CD1c-positive myeloid dendritic cell (primary cell): Measurements from ENCODE around the gene MAPK1.
"Not testable (repeated sequence)": the region's sequence is repeated elsewhere in the genome, so short reads cannot be mapped to it uniquely, and the experiment has no call there.

Experiments used
- DNase-seq: peaks from one replicate; pipeline ENCODE4 v3.0.0-alpha.2; 2016; ENCODE audit errors: extremely low spot score

Gene MAPK1

DNA sequence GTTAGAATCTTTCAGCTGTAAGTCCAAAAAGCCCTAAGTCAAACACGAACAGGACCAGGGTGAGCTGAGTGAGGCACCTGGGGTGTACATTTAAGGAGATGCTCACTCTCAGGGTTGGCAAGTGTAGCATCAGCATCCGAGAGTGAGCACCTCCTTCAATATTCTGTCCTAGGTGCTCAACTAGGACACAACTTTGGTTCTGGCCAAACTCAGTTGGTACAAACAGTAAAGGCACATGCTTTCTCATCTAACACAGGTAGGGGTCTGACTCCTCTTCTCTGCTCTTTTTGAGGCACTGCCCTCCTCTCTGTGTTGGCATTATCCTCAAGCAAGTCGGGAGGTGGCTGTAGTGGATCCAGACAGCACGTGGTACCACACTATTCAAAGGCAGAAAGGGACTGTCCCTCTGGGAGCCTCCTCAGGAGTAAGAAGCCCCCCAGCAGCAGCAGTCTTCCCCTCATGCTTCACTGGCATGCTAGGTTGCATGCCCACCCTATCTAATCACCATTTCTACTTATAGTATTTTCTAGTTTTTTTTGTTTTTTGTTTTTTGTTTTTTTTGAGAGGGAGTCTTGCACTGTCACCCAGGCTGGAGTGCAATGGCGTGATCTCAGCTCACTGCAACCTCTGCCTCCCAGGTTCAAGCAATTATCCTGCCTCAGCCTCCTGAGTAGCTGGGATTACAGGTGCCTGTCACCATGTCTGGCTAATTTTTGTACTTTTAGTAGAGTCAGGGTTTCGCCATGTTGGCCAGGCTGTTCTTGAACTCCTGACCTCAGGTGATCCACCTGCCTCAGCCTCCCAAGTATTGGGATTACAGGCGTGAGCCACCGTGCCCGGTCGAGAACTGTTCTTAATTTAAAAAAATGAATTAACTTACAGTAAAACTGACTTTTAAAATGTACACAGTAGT lies 14.7 kb upstream of the MAPK1 start:
- no peak for DNase-seq

GRCh38 chr22:21876486-21877176 lies 9.2 kb upstream of the MAPK1 start:
- DNase-seq, result peak; percentile 89

DNA sequence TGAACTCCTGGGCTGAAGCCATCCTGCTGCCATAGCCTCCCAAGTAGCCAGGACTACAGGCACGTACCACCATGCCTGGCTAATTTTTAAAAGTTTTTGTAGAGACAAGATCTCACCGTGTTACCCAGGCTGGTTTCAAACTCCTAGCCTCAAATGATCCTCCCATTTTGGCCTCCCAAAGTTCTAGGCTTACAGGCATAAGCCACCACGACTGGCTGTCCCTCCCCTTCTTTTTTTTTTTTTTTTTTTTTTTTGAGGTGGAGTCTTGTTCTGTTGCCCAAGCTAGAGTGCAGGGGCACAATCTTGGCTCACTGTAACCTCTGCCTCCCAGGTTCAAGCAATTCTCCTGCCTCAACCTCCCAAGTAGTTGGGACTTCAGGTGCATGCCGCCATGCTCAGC lies 7.5 kb upstream of the MAPK1 start:
- DNase-seq, result not testable (repeated sequence)

DNA sequence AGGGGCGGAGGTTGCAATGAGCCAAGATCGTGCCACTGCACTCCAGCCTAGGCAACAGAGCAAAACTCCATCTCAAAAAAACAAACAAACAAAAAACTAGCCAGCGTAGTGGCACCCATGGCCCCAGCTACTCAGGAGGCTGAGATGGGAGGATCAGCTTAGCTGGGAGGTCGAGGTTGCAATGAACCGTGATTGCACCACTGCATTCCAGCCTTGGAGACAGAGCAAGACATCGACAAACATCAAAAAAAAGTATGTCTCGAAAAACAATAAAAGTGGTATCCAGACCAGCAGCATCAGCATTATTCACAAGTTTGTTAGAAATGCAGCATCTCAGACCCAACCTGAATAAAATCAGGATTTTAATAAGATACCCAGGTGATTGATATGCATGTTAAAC lies 6.2 kb upstream of the MAPK1 start:
- DNase-seq, result no peak

DNA sequence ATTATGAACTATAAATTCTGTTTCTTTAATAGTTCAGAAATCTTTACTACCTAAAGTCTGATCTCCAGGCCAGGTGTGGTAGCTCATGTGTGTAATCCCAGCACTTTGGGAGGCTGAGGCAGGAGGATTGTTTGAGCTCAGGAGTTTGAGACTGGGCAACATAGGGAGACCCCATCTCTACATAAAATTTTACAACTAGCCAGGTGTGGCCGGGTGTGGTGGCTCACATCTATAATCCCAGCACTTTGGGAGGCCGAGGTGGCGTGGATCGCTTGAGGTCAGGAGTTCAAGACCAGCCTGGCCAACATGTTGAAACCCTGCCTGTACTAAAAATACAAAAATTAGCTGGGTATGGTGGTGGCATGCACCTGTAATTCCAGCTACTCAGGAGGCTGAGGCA lies 5.3 kb upstream of the MAPK1 start:
- DNase-seq, result not testable (repeated sequence)

- no peak for DNase-seq
Measured at GRCh38 chr22:21868651-21869050, 1.2 kb upstream of the MAPK1 start.

DNA sequence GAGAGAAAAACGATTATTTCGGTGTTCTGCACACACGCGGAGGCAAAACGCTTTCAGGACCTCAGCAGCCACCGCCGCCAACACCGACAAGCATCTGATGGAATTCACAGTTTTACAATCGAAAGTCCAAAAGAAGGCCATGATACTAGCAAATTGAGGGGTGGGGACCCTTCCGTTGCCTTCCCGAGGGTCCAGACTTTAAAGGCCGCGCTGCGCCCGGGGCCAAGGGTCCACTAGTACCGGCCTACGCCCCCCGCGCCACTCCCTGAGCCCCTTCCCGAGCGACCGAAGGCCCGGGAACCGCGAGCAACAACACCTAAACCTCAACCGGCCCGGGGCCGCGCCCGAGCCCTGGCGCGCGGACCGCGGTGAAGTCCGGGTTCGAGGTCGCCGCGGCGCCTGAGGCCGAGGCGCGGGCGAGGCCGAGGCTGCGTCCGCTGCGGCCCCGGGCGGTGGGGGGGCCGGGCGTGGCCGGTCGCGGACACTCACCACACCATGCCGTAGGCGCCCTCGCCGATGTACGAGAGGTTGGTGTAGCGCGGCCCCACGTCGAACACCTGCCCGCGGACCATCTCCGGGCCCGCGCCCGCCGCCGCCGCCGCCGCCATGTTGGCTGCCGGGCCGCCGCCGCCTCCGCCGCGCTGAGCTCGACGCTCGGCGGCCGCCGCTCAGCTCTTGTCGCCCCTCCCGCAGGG lies 465 bp downstream of the MAPK1 start:
- DNase-seq, result no peak

DNA sequence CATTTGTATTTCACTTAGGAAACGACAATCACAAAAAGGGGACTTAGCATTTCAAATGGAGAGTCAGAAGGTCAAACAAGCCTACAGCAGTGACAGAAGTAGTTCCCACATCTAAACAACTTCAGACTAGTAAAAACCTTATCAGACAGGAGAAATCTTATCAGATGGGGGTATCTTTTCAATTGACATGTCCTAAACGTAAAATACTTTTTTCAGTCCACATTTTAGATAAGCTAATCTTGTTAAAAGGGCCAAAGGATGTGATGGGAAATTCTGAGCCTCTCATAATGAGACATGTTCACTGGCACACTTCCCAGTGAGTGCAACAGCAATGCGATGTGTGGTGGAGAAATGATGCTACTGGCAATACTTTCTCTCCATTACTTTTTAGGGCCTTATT lies 2.4 kb downstream of the MAPK1 start:
- DNase-seq, result peak; percentile 38

- no peak for DNase-seq
Measured at GRCh38 chr22:21862386-21863245, 4.8 kb downstream of the MAPK1 start.

DNA sequence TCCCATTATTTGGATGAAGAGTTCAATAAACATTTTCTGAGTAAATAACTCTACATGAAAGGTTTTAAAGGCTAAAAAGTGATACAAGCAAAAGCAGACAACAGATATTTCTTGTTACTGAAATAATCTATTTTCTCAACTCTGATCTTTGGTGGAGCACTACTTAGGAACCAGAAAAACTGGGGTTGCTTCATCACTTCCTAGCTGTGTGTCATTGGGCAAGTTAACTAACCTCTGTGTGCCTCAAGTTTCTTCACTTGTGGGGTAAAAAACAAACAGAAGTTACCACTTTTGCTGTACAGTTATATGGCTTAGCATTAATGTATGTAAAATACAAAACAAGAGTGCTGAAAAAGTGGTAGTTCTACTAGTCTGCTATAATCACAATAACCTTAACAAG lies 5.6 kb downstream of the MAPK1 start:
- peak; percentile 62 for DNase-seq

DNA sequence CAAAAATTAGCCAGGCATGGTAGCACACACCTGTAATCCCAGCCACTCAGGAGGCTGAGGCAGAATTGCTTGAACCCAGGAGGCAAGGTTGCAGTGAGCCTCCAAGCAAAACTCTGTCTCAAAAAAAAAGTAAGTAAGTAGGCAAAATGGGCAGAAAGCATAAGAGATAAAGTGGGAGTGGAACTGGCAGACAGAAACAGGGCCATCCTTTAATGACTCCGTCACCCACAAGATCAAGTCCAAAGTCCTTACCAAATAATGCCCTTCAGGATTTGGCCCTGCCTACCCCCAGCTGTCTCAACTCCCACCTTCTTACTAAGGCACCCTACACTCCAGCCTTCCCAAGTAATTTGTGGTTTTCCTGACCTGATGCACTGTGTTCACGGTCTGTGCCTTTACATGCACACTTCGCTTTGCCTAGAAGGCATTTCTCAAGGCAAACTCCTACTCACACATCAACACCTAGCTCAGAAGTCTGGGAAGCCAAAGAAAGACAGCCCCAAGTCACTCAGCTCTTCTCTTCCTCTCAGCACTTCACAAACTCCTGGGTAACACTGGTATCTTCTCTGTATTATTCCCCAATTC lies 6.1 kb downstream of the MAPK1 start:
- no peak for DNase-seq

DNA sequence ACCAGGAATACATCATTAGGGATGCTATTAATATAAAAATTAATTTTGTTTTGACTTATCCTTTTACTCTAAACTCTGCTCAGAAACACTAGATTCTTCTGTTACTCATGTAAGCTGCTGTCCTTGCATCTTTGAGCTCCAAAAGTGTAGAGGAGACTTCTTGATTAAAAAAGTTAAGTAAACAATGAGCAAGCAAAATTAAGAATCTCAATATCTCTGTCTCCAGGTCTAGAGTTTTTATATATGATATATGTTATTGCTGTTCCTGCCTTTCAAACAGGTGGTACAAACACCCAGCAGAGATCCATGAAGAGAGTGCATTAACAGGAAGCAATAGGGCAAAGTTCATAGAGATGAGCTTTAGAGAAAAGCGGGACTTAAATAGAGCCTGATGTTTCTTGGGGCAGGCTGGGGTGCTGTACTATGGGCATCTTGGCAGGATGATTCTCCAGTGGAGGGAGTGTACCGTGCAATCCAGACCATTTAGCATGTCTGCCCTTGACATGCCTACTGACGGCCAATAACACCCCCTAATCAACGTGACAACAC lies 6.9 kb downstream of the MAPK1 start:
- DNase-seq, result no peak

DNA sequence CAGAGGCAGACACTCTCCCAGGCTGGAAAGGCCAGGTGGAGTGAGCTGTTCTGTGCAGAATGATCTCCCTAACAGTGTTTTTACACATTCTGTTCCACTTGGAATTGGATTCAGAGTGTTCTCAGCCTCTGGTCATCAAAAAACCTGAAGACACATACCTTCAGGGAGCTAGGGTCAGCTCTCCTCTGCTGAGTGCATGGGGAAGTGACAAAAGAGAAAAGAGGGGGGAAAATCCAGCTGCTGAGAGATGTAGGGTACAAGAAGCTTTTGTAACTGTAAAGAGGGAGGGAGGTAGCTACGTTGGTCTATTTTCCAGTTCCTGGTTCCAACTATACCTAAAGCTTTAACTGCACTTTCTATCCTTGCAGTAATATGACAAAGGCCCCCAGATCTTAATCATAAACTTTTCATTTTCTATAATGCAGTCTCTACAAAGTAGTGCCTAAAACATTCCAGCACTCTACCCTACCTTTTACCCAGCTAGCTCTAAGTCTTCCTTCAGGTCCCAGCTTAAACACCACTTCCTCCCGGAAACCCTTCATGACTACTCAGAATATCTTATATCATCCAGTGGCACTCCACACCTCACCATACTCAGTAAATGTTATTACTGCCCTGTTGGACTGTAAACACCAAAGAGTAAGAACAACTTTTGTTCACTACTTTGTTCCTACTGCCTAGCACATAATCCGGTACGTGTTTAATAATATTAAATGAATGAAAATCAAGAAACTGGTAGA lies 9.2 kb downstream of the MAPK1 start:
- DNase-seq, result peak; percentile 37

- peak; percentile 70 for DNase-seq
Measured at GRCh38 chr22:21857481-21857914, 9.9 kb downstream of the MAPK1 start.

- no peak for DNase-seq
Measured at GRCh38 chr22:21856868-21857267, 10.6 kb downstream of the MAPK1 start.

- DNase-seq, result no peak
Measured at GRCh38 chr22:21856197-21856596, 11.2 kb downstream of the MAPK1 start.

GRCh38 chr22:21855676-21856075 lies 11.8 kb downstream of the MAPK1 start:
- DNase-seq, result peak; percentile 54

- no peak for DNase-seq
Measured at GRCh38 chr22:21850660-21851059, 16.8 kb downstream of the MAPK1 start.

DNA sequence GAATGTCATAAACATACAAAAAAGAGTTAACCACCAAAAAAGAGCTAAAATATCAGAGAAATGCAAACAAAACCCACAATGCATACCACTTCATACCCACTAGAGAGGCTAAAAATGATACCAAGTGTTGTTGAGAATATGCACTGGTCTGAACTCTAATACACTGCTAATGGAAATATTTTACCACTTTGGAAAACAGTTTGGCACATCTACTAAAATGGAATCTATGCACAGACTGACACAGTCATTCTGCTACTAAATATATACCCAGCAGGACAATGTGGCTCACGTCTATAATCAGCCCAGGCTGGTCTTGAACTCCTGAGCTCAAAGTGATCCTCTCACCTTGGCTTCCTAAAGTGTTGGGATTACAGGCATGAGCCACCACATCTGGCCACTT lies 18.0 kb downstream of the MAPK1 start:
- DNase-seq, result no peak

DNA sequence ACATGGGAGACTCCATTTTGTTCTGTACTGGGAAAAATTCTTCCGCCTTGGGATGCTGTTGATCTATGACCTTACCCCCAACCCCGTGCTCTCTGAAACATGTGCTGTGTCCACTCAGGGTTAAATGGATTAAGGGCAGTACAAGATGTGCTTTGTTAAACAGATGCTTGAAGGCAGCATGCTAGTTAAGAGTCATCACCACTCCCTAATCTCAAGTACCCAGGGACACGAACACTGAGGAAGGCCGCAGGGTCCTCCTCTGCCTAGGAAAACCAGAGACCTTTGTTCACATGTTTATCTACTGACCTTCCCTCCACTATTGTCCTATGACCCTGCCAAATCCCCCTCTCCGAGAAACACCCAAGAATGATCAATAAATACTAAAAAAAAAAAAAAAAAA lies 19.4 kb downstream of the MAPK1 start:
- not testable (repeated sequence) for DNase-seq
